CD14-positive monocyte (primary cell): ENCODE data around the gene TRIM38. TPM values are rescaled to one million over a fixed set of nuclear protein-coding genes. Genes with fewer than 3 reads are reported as not detected.

Experiments used
- DNase-seq, 3 donors: peaks; one replicate each; pipeline ENCODE4 v3.0.0-alpha.2; 2011 to 2022
- H2AFZ ChIP-seq: 2 replicates; pipeline ENCODE4 v1.6.0; 2012; ENCODE audit warnings: mild to moderate bottlenecking, low read depth, low read length, inconsistent platforms; ENCODE audit not compliant: insufficient read depth, poor library complexity, severe bottlenecking
- H3K27ac ChIP-seq, 2 donors: 1 replicate in 1 of 2; 2 replicates in 1 of 2; pipeline ENCODE4 v1.5.1; 2012 to 2013; ENCODE audit warnings: low read length in 2 of 2, control low read depth in 1 of 2, inconsistent platforms in 1 of 2, low read depth in 1 of 2, mild to moderate bottlenecking in 1 of 2
- H3K27me3 ChIP-seq, 2 donors: one replicate each; pipeline versions ENCODE4 v1.6.0 to v1.6.1; 2011 to 2013; ENCODE audit warnings: low read length in 2 of 2; ENCODE audit not compliant: control insufficient read depth in 2 of 2, insufficient read depth in 2 of 2
- H3K36me3 ChIP-seq, 2 donors: replicated peaks in 1 of 2; 1 replicate in 1 of 2; 2 replicates in 1 of 2; pipeline versions ENCODE4 v1.5.1 to v1.6.1; 2012 to 2013; ENCODE audit warnings: low read length in 2 of 2, control low read depth in 1 of 2, inconsistent platforms in 1 of 2, mild to moderate bottlenecking in 1 of 2; ENCODE audit not compliant: insufficient read depth in 2 of 2, control insufficient read depth in 1 of 2
- H3K4me1 ChIP-seq, 2 donors: 1 replicate in 1 of 2; 2 replicates in 1 of 2; pipeline versions ENCODE4 v1.5.1 to v1.6.1; 2012 to 2013; ENCODE audit warnings: low read length in 2 of 2, control low read depth in 1 of 2, inconsistent platforms in 1 of 2, mild to moderate bottlenecking in 1 of 2, moderate library complexity in 1 of 2; ENCODE audit not compliant: insufficient read depth in 2 of 2, control insufficient read depth in 1 of 2
- H3K4me2 ChIP-seq: replicated peaks from 2 replicates; pipeline ENCODE3; 2012; ENCODE audit warnings: low read length, moderate library complexity, mild to moderate bottlenecking; ENCODE audit not compliant: poor library complexity, severe bottlenecking; ENCODE audit errors: extremely low read depth
- H3K4me3 ChIP-seq, 3 experiments: fragments of 200-600 bp in 1 of 3; sonication (generic) in 1 of 3; replicated peaks in 1 of 3; 1 replicate in 2 of 3; 2 replicates in 1 of 3; pipeline ENCODE4 v1.5.1; 2011 to 2013; ENCODE audit warnings: low read length in 3 of 3, mild to moderate bottlenecking in 3 of 3, control low read depth in 2 of 3, low read depth in 2 of 3, inconsistent platforms in 1 of 3, moderate library complexity in 1 of 3
- H3K79me2 ChIP-seq: 2 replicates; pipeline ENCODE4 v1.6.0; 2012; ENCODE audit warnings: mild to moderate bottlenecking, control low read depth, inconsistent platforms, low read length, moderate library complexity; ENCODE audit not compliant: insufficient read depth
- H3K9ac ChIP-seq: 2 replicates; pipeline ENCODE4 v1.6.0; 2017; ENCODE audit warnings: low read length, mild to moderate bottlenecking; ENCODE audit not compliant: insufficient read depth, poor library complexity, severe bottlenecking
- H3K9me3 ChIP-seq, 2 donors: replicated peaks in 1 of 2; 1 replicate in 1 of 2; 2 replicates in 1 of 2; pipeline versions ENCODE4 v1.5.1 to v1.6.1; 2012 to 2013; ENCODE audit warnings: low read length in 2 of 2, control low read depth in 1 of 2; ENCODE audit not compliant: control insufficient read depth in 1 of 2, insufficient read depth in 1 of 2
- H4K20me1 ChIP-seq: 2 replicates; pipeline ENCODE4 v1.6.0; 2012; ENCODE audit warnings: mild to moderate bottlenecking, low read length, control low read depth, moderate library complexity; ENCODE audit not compliant: insufficient read depth
- H3K27ac Mint-ChIP-seq, 7 donors: one replicate each; pipeline ENCODE4 v1.8.0; 2020; ENCODE audit warnings: mild to moderate bottlenecking in 7 of 7, mixed read lengths in 7 of 7, moderate library complexity in 6 of 7, inconsistent platforms in 2 of 7
- H3K27me3 Mint-ChIP-seq, 3 donors: one replicate each; pipeline ENCODE4 v1.8.0; 2021 to 2022; ENCODE audit warnings: low read depth in 3 of 3, mild to moderate bottlenecking in 3 of 3, mixed read lengths in 3 of 3, moderate library complexity in 3 of 3, inconsistent platforms in 1 of 3
- H3K36me3 Mint-ChIP-seq, 2 donors: one replicate each; pipeline ENCODE4 v1.8.0; 2020; ENCODE audit warnings: mixed read lengths in 2 of 2, inconsistent platforms in 1 of 2, mild to moderate bottlenecking in 1 of 2
- H3K4me1 Mint-ChIP-seq: one replicate; pipeline ENCODE4 v1.8.0; 2020; ENCODE audit warnings: mild to moderate bottlenecking, mixed read lengths
- H3K4me3 Mint-ChIP-seq, 2 donors: one replicate each; pipeline ENCODE4 v1.8.0; 2020; ENCODE audit warnings: mild to moderate bottlenecking in 2 of 2, mixed read lengths in 2 of 2, moderate library complexity in 1 of 2
- H3K9me3 Mint-ChIP-seq, 7 donors: one replicate each; pipeline ENCODE4 v1.8.0; 2020 to 2022; ENCODE audit warnings: mixed read lengths in 7 of 7, mild to moderate bottlenecking in 6 of 7, moderate library complexity in 6 of 7, inconsistent platforms in 2 of 7
- CTCF ChIP-seq: fragments of 200-600 bp; IDR thresholded peaks from one replicate; pipeline ENCODE4 v1.8.0; 2022; ENCODE audit warnings: antibody characterized with exemption, mild to moderate bottlenecking
- WGBS: methylation state at CpG from one replicate; pipeline ENCODE4 v1.1.5; 2013; ENCODE audit warnings: missing lambda C conversion rate; ENCODE audit not compliant: insufficient coverage; 5-methylcytosine and 5-hydroxymethylcytosine counted together
- intact Hi-C, 2 donors: fragments of 100-400 bp; cut with micrococcal nuclease; formaldehyde crosslinking; loops; one replicate each; pipeline versions ENCODE4 v1.15.0 to v1.15.1; 2023
- polyA minus RNA-seq: library from RNA; depleted of rRNA, polyadenylated mRNA; stranded (reverse); fragments of >200 nt; gene quantifications from 2 replicates; pipeline ENCODE4 v1.2.3, GENCODE V29; 2012
- polyA plus RNA-seq, 3 donors: library from polyadenylated mRNA; depleted of rRNA in 1 of 3; unstranded in 2 of 3; stranded (reverse) in 1 of 3; fragments of 300-500 nt in 2 of 3; fragments of >200 nt in 1 of 3; fragmentation: Illumina TruSeq in 2 of 3; gene quantifications; 1 replicate in 2 of 3; 2 replicates in 1 of 3; pipeline ENCODE4 v1.2.3, GENCODE V29; 2012 to 2021
- total RNA-seq, 12 experiments: library from RNA in 1 of 12; stranded (reverse) in 1 of 12; fragments of 120-200 nt in 1 of 12; gene quantifications; one replicate each; pipeline ENCODE4 v1.2.4 and lab custom pipeline; 2013 to 2026; ENCODE audit warnings: mixed read lengths in 6 of 12, inconsistent platforms in 1 of 12

TRIM38 gene, protein sequence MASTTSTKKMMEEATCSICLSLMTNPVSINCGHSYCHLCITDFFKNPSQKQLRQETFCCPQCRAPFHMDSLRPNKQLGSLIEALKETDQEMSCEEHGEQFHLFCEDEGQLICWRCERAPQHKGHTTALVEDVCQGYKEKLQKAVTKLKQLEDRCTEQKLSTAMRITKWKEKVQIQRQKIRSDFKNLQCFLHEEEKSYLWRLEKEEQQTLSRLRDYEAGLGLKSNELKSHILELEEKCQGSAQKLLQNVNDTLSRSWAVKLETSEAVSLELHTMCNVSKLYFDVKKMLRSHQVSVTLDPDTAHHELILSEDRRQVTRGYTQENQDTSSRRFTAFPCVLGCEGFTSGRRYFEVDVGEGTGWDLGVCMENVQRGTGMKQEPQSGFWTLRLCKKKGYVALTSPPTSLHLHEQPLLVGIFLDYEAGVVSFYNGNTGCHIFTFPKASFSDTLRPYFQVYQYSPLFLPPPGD
- total RNA-seq (2013): 29.4 TPM
- polyA plus RNA-seq (10 to 100 TPM in 1 of 3 donors, 1 to 10 TPM in 2; 4.1 to 23.2 (median 8.0) TPM), polyA minus RNA-seq (14.7 and 16.0 TPM in 2 replicates), total RNA-seq (lab: John Stamatoyannopoulos, UW) (39.6 to 279 (median 154) reads per million in 11 experiments)

- Histone ChIP-seq H3K79me2 (peaks cover 49% of the 10 kb centered on the region), H3K4me1 (peaks cover 46 to 68% of the 10 kb centered on the region in 2 donors), H3K27ac (peak within 1 kb of the TSS; percentile 93 to 98), H3K9ac (peak within 1 kb of the TSS; percentile 87), H3K4me3 (peak within 1 kb of the TSS; percentile 67 to 100 (median 100)), H2AFZ (peak within 1 kb of the TSS; percentile 89), H3K27me3 (no peaks in the 10 kb centered on the region), H3K4me2 (peak within 1 kb of the TSS; percentile 99), H4K20me1 (peaks cover 34% of the 10 kb centered on the region), H3K9me3 (peaks cover 0 to 3% of the 10 kb centered on the region in 2 donors), H3K36me3 (peaks cover 28 to 30% of the 10 kb centered on the region in 2 donors)
- H3K9me3 Mint-ChIP-seq: peaks cover 0 to 3% (median 0%) of the 10 kb centered on the region in 7 donors
- TF ChIP-seq CTCF: no peak
- peak within 1 kb of the TSS; percentile 98 to 100 (median 99) for H3K27ac Mint-ChIP-seq
- peaks cover 25 to 31% of the 10 kb centered on the region in 2 donors for H3K36me3 Mint-ChIP-seq
- peak within 1 kb of the TSS; percentile 96 to 99 for H3K4me3 Mint-ChIP-seq
- WGBS: 0% methylated on average over 5 of the region's 11 CpGs
- H3K27me3 Mint-ChIP-seq: peaks cover 0 to 4% (median 2%) of the 10 kb centered on the region in 3 donors
- intact Hi-C loops: loop anchor here in 1 of 2 donors (10.0 kb wide), 1 partner anchor 62 kb away; a partner anchor contains a TSS
- DNase-seq: peak; percentile 95 to 99 (median 97)
- H3K4me1 Mint-ChIP-seq: peaks cover 60% of the 10 kb centered on the region
Measured at GRCh38 chr6:25962149-25963127, at the start of gene TRIM38. TSS of gene TRIM38 (plus strand) at chr6:25962802. CDS start at chr6:25966523, 3,721 bp downstream.

DNA sequence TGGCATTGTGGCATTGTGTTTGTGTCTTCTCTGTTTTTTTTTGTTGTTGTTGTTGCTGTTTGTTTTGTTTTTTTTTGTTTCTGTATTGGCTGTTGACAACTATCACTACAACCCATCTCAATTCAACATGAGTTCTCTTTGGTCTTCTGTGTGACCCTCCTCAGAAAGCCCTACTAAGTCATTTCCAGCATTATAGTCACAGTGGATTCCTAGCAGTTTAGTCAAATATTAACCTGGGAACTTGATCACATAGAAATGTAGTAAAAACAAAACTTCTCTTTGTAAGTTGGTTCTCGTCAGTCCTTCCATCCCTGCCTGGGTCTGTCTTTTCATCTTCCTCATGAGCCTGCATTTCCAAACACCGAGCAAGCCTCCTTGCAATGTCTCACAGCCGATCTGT is 48.9 kb upstream of the TRIM38 start:
- Histone ChIP-seq H3K4me1 (no peaks in the 10 kb centered on the region), H3K79me2 (no peaks in the 10 kb centered on the region), H3K36me3 (no peaks in the 10 kb centered on the region), H3K4me3 (no peak overlapping the region), H3K9ac (no peak overlapping the region), H2AFZ (no peak overlapping the region), H4K20me1 (no peaks in the 10 kb centered on the region), H3K9me3 (no peaks in the 10 kb centered on the region), H3K27me3 (no peaks in the 10 kb centered on the region), H3K27ac (no peak overlapping the region), H3K4me2 (no peak overlapping the region)
- H3K4me3 Mint-ChIP-seq: no peak overlapping the region
- peaks cover 0 to 2% (median 0%) of the 10 kb centered on the region in 7 donors for H3K9me3 Mint-ChIP-seq
- H3K27me3 Mint-ChIP-seq: peaks cover 1 to 3% (median 2%) of the 10 kb centered on the region in 3 donors
- no peak for TF ChIP-seq CTCF
- no peaks in the 10 kb centered on the region for H3K4me1 Mint-ChIP-seq
- no peak for DNase-seq
- WGBS: no CpG with 5 or more reads among the region's 3 CpGs
- H3K36me3 Mint-ChIP-seq: no peaks in the 10 kb centered on the region
- H3K27ac Mint-ChIP-seq: no peak overlapping the region
- intact Hi-C loops: no loop called here
